GM21423 (cell line): Measurements from ENCODE around the gene CCL18.
"Not testable (repeated sequence)": the region's sequence is repeated elsewhere in the genome, so short reads cannot be mapped to it uniquely, and the experiment has no call there.

ENCODE experiments used
- ATAC-seq: cut with Tn5 transposase; IDR thresholded peaks from one replicate; pipeline ENCODE4 v1.9.1; 2021; ENCODE audit warnings: mild to moderate bottlenecking, moderate library complexity; ENCODE audit not compliant: unreplicated experiment

Gene CCL18

GRCh38 chr17:36099004-36099403, 34.9 kb downstream of the CCL18 start:
- ATAC-seq, result not testable (repeated sequence)

DNA sequence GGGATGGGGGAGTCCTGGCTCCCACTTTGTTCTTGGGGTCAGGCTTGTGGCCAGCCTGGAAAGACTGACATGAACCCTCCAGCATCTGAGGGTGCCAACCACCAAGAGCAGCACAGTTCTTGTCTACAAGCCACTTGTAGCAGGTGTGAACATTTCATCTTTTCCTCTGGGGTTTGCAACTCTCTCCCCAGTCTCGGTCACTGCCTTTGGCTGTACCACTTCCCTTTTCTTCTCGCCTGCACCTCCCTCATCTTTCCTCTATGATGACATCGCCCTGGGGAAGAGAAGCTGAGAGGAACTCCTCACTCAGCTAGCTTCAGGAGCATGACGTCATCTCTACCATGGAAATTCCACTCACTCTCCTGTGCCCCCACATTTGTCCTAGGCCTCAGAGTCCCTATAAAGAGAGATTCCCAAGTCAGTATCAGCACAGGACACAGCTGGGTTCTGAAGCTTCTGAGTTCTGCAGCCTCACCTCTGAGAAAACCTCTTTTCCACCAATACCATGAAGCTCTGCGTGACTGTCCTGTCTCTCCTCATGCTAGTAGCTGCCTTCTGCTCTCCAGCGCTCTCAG, 39.4 kb downstream of the CCL18 start, which contains the start of gene CCL4:
Gene CCL4 (plus strand): TSS at position 427 of the 575 bp plus-strand sequence. CDS start 79 bp downstream, at position 506.
- ATAC-seq, result peak; percentile 78

GRCh38 chr17:36104246-36104645, 40.2 kb downstream of the CCL18 start:
- not testable (repeated sequence) for ATAC-seq

DNA sequence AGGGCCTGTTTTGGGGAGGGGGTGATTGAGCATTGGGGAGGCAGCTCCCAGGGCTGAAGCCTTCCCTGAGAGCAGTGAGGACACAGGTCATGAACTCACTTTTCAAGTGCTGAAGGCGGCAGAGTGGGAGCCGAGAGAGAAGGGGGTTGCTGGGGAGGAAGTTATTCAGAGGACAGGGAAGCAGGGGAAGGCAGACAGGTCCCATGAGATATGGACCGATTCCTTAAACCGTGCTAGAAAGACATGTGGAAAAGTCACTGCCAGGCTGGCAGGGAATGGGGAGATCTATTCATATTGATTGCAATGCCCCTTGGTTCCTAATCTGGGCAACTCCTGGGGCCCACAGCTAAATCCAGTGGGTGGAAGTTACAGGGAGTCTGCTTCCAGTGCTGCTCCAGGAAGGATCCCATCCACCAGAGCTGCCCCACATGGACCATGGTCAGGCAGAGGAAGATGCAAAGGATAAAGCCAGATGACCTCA, 40.7 kb downstream of the CCL18 start:
- no peak for ATAC-seq

- no peak for ATAC-seq
These were observed 41.9 kb downstream of the CCL18 start for GRCh38 chr17:36105781-36106492.

- ATAC-seq, result no peak
These were observed 42.4 kb downstream of the CCL18 start for GRCh38 chr17:36106493-36106835.

DNA sequence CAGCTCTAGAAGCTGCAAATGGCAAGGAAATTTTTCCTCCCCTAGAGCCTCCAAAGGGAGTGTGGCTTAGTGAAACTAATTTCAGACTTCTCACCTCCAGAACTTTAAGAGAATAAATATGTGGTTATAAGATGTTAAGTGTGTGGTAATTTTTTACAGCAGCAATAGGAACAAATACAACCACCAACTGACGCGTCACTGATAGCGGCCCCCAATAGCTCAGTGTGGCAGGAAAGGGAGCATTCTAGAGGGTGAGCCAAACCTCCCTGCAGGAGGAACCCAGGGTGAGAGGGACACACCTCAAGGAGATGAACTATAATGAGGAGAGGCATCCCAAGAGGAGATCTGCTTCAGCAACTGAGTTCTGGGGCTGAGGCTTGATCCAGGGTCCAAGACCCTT, 43.6 kb downstream of the CCL18 start:
- no peak for ATAC-seq

- ATAC-seq, result not testable (repeated sequence)
These were observed 44.2 kb downstream of the CCL18 start for GRCh38 chr17:36108265-36108664.

- ATAC-seq, result no peak
These were observed 47.0 kb downstream of the CCL18 start for GRCh38 chr17:36111068-36111490.

GRCh38 chr17:36112572-36112971, 48.5 kb downstream of the CCL18 start:
- ATAC-seq, result no peak

DNA sequence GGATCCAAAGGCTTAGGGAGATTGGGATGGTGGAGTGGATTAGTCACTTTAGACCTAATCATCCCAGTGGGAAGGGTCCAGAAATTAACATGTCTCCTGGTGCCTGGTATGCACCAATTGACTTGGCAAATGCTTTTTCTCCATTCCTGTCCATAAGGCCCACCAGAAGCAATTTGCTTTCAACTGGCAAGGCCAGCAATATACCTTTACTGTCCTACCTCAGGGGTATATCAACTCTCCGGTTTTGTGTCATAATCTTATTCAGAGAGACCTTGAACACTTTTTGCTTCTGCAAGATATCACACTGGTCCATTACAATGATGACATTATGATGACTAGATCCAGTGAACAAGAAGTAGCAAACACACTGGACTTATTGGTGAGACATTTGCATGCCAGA, 49.1 kb downstream of the CCL18 start:
- ATAC-seq, result not testable (repeated sequence)

DNA sequence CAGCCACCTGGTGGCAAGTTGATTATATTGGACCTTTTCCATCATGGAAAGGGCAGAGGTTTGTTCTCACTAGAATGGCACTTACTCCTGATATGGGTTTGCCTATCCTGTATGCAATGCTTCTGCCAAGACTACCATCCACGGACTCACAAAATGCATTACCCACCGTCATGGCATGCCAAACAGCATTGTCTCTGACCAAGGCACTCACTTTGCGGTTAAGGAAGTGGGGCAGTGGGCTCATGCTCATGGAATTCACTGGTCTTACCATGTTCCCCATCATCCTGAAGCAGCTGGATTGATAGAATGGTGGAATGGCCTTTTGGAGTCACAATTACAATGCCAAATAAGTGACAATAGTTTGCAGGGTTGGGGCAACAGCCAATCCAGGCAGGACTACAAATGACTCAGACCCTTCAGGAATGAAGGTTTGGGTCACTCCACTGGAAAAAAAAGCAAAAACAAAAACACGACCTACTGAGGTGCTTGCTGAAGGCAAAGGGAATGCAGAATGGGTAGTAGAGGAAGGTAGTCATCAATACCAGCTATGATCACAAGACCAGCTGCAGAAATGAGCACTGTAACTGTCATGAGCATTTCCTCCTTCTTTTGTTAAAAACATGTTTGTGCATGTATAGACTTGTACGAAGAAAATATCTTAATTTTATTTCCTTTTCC, 51.0 kb downstream of the CCL18 start:
- ATAC-seq, result not testable (repeated sequence)

GRCh38 chr17:36115649-36115977, 51.5 kb downstream of the CCL18 start:
- not testable (repeated sequence) for ATAC-seq

DNA sequence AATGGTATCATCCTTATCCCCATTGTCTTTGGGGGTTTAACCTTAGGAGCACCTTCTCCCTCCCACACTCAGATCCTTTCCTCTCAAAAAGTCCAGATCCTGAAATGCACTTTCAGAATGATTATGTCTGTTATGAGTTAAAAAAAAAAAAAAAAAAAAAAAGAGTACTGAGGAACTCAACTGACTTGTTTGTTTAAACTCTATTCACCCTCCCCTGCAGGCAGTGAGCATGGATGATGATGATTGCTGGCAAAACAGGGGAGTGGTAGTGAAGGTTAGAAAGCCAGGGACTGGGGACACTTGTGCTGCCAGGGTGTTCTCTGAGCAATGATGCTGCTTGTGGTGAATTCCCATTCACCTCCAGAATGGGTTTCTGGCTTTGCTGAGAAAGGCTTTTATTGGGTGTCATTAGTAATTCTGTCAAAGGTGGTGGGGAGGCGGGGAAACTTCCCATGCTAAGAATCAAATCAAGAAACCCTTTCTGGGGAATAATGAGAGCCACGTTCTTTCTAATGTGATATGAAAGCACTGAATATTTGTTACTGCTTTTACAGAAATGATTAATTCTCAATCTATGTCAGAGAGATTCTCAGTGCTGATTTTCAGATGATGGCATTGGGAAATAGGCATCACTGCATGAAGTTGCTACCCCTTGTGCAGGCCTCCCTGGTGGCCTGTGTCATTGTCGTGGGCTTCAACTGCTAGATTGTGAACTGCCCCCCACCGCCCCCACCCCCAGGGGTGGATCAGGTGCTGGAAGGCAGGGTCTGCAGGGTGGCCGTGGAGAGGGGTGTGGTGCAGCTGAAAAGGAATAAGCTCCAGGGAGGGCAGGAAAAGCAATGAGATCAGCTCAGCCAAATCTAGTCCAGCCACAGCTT, 53.7 kb downstream of the CCL18 start:
- ATAC-seq, result no peak

- ATAC-seq, result no peak
These were observed 54.6 kb downstream of the CCL18 start for GRCh38 chr17:36118477-36119353.

GRCh38 chr17:36120221-36120620, 56.1 kb downstream of the CCL18 start:
- ATAC-seq, result no peak

DNA sequence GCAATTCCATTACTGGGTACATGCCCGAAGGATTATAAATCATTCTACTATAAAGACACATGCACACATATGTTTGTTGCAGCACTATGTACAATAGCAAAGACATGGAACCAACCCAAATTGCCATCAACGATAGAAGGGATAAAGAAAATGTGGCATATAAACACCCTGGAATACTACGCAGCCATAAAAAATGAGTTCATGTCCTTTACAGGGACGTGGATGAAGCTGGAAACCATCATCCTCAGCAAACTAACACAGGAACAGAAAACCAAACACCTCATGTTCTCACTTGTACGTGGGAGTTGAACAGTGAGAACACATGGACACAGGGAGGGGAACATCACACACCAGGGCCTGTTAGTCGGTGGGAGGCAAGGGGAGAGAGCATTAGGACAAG, 57.0 kb downstream of the CCL18 start:
- not testable (repeated sequence) for ATAC-seq
